ENCODE results near the gene EFCAB6.

GRCh38 chr22:43571181-43571580 lies 240.9 kb downstream of the EFCAB6 start:
- no peak for TF ChIP-seq RAD21 (IDR thresholded peaks at IDR 0.05; ENCODE audit: low read depth)
- no peak for TF ChIP-seq CREB1 (IDR thresholded peaks at IDR 0.05; ENCODE audit: low read depth)
- TF ChIP-seq, protein P1, sequence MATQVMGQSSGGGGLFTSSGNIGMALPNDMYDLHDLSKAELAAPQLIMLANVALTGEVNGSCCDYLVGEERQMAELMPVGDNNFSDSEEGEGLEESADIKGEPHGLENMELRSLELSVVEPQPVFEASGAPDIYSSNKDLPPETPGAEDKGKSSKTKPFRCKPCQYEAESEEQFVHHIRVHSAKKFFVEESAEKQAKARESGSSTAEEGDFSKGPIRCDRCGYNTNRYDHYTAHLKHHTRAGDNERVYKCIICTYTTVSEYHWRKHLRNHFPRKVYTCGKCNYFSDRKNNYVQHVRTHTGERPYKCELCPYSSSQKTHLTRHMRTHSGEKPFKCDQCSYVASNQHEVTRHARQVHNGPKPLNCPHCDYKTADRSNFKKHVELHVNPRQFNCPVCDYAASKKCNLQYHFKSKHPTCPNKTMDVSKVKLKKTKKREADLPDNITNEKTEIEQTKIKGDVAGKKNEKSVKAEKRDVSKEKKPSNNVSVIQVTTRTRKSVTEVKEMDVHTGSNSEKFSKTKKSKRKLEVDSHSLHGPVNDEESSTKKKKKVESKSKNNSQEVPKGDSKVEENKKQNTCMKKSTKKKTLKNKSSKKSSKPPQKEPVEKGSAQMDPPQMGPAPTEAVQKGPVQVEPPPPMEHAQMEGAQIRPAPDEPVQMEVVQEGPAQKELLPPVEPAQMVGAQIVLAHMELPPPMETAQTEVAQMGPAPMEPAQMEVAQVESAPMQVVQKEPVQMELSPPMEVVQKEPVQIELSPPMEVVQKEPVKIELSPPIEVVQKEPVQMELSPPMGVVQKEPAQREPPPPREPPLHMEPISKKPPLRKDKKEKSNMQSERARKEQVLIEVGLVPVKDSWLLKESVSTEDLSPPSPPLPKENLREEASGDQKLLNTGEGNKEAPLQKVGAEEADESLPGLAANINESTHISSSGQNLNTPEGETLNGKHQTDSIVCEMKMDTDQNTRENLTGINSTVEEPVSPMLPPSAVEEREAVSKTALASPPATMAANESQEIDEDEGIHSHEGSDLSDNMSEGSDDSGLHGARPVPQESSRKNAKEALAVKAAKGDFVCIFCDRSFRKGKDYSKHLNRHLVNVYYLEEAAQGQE (IDR thresholded peaks at IDR 0.05; ENCODE audit: low read depth), result no peak
- no peak for TF ChIP-seq EGR1 (IDR thresholded peaks at IDR 0.05)

Data from Ishikawa (cell line).